Stimulated activated CD4-positive, alpha-beta T cell treated with anti-CD3 and anti-CD28 coated beads, Interleukin-15, amount 100 ng/mL, for 24 hours (primary cell): Measurements from ENCODE around the gene MASP1.
"Not testable (repeated sequence)": the region's sequence is repeated elsewhere in the genome, so short reads cannot be mapped to it uniquely, and the experiment has no call there.

ENCODE experiments used
- DNase-seq: peaks from one replicate; pipeline ENCODE4 v3.0.0-alpha.2; 2020

The MASP1 gene

DNA sequence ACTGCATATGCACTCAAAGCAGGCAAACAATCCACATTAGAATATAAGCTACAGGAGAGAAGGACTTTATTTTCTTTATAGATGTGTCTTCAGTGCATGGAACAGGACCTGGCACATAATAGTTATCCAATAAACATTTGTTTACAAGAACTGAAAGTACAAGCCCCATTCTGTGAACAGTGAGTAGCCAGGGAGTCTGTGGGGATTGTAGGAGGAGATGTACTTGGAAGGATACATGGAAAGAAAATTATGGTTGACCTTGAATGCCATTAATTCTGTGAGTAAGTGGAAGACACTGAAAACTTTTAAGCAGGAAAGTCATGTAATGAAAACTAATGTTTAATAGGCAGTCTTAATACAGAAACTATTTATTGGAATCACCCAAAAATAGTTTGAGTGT is 28.3 kb downstream of the MASP1 start:
- DNase-seq = no peak

DNA sequence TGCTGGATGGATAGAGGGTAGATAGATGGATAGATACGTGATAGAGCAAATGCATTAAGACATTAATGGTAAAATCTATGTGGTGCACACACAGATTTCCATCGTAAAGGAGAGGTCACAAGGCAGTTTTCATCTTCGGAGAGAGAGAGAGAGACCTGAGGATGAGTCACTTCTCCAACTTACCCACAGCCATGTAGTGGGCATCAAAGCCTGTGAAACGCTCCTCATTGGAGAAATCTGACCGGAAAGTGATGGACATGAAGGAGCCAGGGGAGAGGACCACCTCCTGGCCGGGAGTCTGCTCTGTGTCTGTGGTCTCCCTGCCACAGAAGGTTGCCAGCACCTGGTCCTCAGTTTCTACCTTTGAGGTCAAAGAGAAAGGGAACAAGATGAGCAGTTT is 29.2 kb downstream of the MASP1 start:
- no peak for DNase-seq

DNA sequence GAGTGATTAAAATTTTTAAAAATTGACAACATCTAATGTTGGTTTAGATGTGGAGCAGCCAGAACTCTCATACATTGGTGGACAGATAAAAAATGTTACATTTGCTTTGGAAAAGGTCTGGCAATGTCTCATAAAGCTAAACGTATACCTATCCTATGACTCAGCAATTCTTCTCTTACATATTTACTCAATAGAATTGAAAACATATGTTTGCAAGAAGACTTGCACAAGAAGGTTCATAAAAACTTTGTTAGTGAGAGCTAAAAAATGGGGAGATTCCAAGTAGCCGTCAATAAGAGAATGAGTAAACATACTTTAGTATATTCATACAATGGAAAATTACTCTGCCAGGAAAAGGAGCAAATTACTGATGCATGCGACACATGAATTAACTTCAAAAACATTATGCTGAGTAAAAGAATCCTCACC is 30.0 kb downstream of the MASP1 start:
- DNase-seq = no peak

DNA sequence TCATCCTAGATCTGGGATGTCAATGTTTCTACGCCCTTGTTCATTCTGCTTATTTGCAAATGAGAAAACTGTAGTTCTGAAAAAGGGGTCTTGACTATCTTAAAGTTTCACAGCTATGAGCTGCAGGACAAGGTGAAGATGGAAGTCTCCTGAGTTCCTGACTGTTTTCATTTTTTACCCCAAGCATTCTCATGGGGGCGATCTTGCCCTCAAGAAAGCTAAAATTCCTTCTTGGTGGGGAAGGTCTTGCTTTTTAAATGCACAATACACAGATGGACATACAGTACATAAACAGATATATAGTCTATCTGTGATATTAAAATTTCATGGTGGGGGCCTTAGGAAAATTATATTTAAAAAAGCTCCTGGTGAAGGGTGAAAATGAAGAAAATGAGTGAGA is 32.4 kb downstream of the MASP1 start:
- DNase-seq = no peak

DNA sequence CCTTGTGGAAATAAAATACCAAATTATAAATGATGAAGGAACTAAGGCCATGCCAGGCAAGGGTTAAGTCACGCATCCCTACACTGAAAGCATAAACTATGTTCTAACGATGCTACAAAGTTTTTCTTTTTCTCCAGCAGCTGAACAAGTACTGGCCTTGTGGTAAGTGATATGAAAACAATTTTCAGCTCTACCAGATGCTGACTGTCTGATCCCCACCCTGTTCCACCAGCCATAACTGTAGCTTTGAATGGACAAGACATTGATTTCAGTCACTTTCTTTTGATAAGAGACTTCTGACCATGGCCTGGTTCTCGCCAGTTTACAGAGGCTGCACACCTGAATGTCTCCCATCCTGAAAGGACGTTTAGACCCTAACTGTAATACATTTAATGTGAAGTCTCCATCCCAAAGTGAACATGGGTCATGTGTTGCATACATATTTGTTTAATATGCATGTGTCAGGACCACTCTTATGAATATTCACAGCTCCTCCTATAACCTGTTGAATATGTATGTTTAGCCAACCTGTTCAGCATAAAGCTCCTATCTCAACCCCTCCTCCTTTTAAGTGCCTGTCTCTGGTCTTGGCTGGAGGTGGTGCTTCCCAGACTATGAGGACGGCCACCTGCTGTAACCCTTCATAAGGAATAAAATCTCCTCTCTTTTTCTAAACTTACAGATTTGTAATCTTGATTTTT is 33.4 kb downstream of the MASP1 start:
- no peak for DNase-seq

DNA sequence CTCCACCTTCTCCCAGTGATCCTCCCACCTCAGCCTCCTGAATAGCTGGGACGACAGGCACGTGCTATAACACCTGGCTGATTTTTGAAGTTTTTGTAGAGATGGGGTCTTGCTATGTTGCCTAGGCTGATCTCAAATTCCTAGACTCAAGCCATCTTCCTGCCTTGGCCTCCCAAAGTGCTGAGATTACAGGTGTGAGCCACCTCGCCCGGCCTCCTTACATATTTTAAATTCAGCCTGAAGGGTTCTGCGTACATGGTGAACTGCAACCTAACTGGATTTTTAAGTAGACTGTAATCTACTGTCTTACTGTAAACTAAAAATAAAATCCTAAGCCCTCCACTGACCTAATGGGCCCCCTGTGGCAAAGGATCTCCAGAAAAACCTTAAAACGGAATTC is 34.1 kb downstream of the MASP1 start:
- DNase-seq = no peak

DNA sequence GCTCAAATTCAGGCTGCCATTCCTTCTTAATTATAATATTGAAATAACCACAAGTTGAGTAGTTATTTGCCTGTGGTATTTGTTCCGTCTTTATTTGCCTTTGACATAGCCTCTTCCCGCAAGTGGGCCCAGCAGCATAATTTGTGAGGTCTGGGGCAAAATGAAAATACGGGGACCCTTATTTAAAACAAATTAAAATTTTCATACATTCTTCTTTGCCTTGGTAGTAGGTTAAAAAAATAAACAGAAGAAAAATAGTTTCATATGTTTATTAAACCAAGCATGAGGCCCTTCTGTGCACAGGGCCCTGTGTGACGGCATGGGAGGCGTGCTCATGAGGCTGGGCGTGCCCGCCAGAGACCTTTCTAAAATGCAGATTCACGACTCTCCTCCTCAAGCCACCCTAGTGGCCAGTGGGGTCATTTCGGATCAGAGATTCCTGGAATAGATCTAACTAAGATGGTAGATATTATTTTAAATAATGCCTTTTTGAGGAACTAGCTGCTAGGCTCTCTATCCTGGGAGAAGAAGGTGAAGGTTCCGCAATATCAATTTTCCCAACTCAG is 35.4 kb downstream of the MASP1 start:
- DNase-seq = no peak

DNA sequence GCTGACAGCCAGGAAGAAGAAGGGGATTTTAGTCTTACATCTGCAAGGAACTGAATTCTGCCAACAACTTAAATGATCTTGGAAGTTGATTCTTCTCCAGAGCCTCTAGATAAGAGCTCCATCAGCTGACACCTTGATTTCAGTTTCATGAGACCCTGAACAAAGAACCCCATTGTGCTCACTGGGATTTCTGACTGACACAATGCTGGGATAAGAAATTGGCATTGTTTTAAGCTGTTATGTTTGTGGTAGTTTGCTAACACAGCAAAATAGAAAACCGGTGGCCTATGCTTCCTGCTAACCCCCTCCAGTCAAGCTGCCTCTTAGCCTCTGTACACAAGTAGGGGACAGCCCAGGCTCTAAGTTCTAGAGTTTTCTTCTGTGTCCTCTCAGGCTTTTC is 36.2 kb downstream of the MASP1 start:
- no peak for DNase-seq

DNA sequence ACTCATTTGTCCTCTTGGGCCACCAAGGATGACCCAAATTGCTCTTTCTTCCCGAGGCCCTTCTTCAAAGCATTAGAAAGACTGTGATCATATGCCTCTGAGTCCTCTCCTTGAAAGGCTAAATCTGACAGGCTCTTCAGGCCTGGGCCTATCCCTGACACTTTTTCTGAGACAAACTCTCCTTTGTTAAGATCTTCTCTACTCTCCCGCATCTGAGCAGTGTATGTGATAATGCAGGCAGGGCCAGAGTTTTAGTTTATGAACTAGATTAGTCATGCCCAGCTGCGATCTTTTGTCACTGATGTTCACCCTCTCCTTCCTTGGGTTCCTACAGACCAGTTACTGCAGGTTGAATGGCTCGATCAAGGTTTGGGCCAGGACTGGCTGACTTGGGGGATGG is 39.2 kb downstream of the MASP1 start:
- no peak for DNase-seq

DNA sequence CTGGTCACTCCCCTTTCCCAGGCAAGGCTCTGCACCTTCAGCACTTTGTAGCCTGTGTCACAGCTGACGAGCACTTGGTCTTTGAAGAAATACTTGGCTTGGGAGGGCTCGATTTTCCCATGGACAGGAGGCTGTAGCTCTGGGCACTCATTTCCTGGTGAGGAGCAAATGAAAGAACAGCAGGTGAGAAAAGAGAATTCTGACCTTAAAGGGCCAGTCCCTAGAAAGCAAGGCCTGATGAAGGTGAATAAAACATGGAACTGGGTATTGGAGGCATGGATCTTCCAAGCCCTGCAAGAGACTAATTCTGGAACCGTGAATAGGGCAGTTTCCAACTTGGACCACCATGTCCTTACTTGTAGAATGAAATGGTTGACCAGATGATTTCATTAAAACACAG is 39.9 kb downstream of the MASP1 start:
- DNase-seq = no peak

DNA sequence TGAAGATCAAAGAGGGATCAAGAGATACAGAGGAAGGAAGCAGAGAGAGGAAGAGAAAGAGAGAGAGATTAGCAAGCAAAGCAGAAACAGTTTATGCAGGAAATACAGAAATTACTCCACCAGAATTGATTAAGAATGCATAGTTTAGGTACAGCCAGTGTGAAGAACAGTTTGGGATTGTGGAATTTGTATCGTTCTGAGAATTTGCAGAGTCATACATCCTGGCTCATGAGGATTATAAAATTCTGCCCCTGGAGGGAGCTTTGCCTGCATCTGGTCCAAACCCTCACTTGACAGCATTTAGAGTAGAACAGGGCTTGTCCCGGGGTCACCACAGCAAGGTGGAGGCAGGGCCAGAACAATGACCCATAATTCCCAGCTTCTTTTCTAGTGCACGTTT is 44.1 kb downstream of the MASP1 start:
- no peak for DNase-seq

DNA sequence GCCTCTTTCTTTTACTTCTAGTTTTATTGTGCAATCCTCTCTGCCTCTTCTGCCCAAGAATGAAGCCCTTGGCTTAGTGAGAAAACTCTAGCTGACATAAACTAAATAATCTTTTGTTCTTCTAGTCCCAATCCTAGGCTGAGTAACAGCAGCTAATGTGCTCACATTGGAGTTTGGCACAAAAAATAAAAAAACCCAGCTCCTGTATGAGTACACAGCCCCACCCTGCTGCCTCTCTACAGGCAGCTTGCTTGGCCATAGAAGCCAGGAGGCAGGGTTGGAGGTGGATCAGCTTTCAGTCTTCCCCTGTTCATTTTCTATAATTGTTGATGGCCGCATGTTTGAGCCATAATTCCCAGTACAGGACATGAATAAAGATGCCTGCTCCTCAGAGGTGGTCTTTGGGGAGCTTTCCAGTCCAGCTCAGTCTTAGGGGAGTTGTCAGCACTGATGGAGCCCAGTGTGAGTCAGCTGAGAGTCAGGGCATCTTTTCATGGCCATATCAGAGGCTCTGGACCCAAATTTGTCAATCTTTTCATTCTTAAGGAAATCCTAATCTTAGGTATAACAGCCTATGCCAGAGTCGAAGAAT is 47.5 kb downstream of the MASP1 start:
- no peak for DNase-seq

DNA sequence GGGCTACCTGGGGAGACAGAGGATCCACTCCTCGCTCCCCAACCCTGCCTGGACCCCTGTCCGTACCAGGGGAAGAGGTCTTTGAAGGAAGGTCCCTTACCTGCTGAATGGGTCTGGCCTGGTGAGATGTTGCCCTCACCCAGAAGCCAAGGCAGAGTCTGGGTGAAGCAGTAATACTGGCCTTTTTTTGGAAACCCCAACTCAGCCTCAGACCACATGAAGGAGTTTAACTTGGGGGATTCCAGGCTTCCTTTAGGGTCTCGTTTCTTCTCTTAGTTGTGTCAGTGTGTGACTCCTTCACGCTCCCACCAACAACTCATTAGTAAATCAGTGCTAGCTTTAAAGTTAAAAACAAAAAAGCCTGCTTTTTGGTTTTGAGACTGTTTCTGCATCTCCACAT is 48.6 kb downstream of the MASP1 start:
- DNase-seq = no peak

DNA sequence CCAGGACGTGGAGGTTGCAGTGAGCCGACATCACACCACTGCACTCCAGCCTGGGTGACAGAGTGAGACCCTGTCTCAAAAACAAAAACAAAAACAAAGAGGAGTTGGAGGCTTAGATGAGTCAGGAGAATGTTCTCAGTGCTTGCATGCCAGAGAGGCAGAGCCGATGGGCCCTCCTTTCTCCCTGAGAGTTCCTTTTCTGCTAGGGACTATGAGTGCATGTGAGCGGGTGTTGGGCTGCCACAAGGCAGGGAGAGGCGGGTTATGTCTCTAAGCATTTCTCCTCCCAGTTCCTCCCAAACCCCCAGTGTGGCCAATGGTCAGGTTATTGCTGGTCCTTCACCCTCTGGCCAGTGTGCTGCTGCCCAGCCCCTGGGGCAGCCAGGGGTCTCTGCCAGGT is 49.1 kb downstream of the MASP1 start:
- DNase-seq = no peak

DNA sequence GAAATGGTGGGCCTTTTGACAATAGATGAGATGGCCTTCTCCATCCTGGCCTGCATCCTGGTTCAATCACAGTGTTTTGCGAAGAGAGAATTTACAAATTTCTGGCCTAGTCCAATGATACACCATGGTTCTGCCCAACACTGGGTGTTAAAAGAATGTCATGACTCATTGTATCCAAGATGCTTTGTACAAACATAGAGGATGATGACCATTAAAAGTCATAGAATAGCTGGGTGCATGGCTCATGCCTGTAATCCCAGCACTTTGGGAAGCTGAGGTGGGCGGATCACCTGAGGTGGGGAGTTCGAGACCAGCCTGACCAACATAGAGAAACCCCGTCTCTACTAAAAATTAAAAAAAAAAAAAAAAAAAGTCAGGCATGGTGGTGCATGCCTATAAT is 52.7 kb downstream of the MASP1 start:
- not testable (repeated sequence) for DNase-seq

DNA sequence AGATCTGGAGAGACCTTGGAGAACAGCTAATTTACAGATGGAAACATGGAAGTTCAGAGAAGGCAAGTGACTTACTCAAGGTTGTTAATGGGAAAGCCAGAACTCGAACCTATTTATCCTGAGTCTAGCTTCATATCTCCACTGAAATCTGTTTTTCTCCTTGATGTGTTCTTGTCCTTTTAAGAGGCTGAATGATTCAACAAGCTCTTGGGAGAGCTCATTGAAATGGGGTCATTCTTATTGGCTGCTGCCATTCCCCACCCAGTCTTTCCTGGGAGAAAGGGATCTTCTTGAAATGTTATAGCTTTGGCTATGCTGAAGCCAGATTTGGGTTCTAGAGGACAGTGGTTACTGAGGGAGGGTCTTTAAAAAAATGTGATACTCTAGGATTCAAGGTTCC is 53.3 kb downstream of the MASP1 start:
- DNase-seq = no peak

DNA sequence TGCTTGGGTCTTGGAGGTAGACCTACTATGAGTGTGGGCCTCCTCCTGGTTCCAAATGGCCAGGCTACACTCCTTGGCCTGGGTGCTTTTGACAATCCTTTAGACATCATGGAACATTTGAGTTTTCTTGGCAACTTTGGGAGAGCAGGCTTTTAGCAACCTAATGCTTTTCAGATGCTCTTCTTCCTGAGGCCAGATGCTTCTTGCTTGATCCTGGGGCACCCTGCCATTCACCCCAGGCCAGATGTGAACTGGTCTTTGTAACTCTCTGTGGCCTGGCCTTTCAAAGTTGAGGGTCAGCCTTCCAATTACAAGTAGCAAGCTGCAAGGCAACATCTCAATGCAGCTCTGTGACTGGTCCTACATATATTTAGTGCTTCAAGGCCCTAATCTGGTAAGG is 53.8 kb downstream of the MASP1 start:
- DNase-seq = no peak

DNA sequence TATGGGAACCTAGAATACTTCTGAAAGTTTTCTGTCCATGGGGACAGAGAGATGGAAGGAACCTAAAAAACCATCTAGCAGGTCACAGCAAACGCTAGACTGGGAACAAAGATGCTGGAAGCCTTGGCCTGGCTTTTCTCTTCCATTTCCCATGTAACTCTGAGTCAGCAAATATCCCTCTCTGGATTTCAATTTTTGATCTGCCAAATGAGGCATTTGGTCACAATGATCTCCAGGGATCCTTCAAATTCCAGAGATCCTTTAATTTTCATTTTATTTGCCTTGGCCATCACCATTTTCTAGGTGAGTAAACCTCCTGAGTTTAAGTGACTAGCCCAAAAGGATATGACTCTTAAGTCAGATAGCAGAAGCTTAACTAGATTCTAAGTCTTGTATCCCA is 54.6 kb downstream of the MASP1 start:
- no peak for DNase-seq

DNA sequence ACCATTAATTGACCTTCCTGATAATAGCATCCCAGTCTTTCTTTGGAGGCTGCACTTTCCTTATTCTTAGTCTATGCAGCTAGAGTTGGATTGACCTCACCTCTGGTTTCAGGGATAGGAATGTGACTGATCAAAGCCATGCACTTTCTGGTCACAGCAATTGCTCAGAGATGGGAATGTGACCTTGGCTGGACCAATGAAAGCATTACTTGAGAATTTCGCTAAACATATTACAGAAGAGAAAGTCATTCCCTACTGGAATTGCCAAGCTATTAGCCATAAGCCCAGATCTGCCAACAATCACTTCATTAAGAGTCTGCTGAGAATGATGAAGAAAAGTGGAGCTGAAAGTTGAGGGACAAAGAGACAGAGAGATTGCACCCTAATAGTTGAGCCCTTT is 61.5 kb downstream of the MASP1 start:
- no peak for DNase-seq

DNA sequence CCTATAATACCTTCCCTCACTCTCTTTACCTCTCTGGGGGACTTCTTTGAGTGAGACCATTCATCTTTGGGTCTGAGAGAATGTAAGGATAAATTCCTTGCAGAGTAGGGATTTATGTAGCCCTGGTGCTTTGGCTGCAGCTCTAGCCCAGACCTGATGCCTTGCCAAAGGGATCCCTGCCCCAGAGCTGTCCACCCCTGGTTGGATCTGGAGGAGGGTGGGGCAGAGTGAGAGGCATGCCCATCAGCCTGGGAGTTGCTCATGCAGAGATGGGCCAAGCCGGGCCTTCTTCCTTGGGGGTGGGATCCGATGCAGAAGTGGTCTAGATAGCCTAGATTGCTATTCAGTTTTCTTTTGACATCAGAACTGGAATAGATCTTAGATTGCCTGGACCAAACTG is 62.8 kb downstream of the MASP1 start:
- DNase-seq = no peak

DNA sequence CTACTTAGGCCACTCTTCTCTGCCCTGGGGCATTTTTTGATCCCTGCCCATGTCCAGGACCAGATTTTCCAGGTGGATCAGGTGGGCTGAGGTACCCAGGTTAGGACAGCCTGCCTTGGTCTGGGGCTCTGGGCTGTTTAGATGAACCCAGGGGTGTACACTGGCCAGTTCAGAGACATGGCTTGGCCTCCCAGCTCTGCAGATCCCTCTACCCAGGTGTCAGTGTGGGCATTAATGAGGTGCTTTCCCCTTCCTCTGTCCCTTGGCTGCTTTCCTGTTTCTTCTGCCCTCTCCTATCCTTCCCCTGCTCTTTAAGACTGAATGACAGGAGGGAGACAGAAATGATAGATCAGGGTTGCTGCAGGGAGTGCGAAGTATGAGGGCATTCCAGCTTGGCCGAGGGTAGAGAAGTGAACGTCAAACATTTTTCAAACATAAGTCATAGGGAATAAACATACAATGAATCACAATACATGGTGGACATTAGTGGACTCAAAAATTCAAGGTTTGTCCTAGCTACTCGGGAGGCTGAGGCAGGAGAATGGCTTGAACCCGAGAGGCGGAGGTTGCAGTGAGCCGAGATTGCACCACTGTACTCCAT is 63.8 kb downstream of the MASP1 start:
- DNase-seq = no peak

DNA sequence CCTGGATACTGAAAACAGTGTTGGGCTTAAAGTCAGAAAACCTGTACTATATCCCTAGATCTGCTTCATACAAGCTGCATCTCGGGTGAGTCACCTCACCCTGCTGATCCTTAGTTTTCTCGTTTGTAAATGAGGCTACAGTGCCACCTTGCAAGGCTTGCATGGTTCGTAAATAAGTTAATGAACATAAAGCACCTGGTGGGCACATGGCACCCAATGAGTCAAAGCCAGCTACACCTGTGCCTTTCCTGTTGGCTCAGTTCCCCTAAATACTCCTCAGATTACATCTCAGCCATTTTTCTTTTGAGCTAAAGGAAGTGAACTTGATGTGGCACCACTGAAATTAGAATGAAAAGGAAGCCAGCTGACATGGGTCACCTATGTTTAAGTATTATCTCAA is 67.7 kb downstream of the MASP1 start:
- no peak for DNase-seq

DNA sequence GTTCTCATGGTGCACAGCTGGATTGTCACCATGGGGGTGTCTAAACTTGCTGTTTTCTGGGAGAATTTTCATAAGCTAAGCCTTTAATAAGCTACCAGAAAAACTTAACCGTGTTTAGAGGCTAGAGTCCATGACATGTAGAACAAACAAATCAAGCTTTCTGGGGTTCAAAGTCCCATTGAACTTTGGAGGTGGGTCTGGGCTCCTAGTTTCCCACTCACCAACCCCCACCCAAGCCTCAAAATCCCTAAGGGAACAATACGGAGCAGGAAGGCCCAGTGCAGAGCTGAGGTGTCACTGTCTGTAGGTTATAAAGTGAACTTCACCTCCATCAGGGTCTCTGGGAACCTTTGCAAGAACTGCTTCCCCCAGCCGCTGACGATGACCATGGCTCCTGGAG is 68.7 kb downstream of the MASP1 start:
- no peak for DNase-seq

DNA sequence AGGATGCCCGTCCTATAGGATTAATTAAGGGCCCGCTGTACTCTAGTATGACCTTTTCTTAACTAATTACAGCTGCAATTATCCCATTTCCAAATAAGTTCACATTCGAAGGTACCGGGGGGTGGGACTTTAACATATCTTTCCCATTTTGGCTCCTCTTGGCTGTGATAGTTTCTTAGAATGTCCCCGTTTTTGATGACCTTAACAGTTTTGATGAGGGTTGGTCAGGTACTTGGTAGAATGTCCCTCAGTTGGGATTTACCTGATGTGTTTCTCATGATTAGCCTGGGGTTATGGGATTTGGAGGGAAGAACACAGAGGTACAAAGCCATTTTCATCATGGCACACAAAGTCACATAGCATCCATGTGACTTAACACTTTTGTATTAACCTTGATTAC is 76.1 kb downstream of the MASP1 start:
- no peak for DNase-seq

DNA sequence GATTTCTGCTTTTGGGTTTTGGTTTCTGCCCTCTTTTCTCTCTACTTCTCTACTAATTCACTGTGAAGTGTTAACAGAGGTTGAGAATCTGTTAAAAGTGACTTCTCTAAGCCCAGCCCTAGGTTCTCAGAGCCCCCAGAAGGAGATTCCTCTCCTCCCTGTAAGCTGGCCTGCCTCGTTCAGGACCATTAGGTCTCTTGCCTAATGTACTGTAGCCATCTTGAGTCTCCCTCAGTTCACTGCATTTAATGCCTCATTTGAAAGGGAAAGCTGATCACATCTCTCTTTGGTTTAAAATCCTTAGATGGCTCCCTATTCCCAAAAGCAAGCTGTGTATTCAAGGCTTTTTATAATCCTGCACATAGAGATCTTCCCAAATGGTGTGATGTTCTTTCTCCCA is 77.9 kb downstream of the MASP1 start:
- DNase-seq = no peak
